Measurements from ENCODE around the gene KCNH3. TPM values are rescaled to one million over a fixed set of nuclear protein-coding genes. Genes with fewer than 3 reads are reported as not detected.
A peak's percentile ranks its signal among the peaks of the same experiment; 100 is the strongest.

Gene KCNH3
- total and polyA plus RNA-seq, 2 of the 4 experiments (the other 2 are of a cell fraction): 0.10 TPM; not detected in 1

GRCh38 chr12:49489720-49490119 lies 49.1 kb upstream of the KCNH3 start:
- H4K20me1 ChIP-seq (ENCODE audit: insufficient read depth, low read length): 0 out of 2 replicates have a peak, but pooled peaks cover 3% of the 10 kb centered on the region
- H3K4me3 ChIP-seq (ENCODE audit: insufficient read depth, low read depth, low read length): no peak overlapping the region
- POLR2A ChIA-PET (ENCODE audit: unreplicated experiment): interaction anchor here (0.5 kb wide), 1 partner anchor 46 kb away, joined by 3 read pairs; no protein-coding TSS in a partner anchor
- H2AFZ ChIP-seq (replicated peaks; ENCODE audit: low read length, poor library complexity): no peak overlapping the region
- DNase-seq (peak; percentile 92), ATAC-seq (ENCODE audit: low read depth) (peak; percentile 76)
- intact Hi-C loops (cut with micrococcal nuclease) (loop anchor here (10.0 kb wide), 1 partner anchor 95 kb away; no protein-coding TSS in a partner anchor), in situ Hi-C loops (cut with MboI; ENCODE audit: low sequenced_read_pairs) (no loop called here), dilution Hi-C loops (cut with HindIII; ENCODE audit: low sequenced_read_pairs, unreplicated experiment) (no loop called here)
- peaks cover 5% of the 10 kb centered on the region; the same call in 1 of the 2 replicates for H3K9me1 ChIP-seq (ENCODE audit: insufficient read depth, low read length)
- CTCF ChIA-PET: interaction anchor here (0.9 to 1.2 kb wide), 2 partner anchors 19 to 131 kb away, joined by 3 to 4 read pairs; no protein-coding TSS in a partner anchor
- peaks cover 9 to 48% of the 10 kb centered on the region in 2 experiments; a peak in 3 of 4 replicates for H3K79me1 ChIP-seq (ENCODE audit: low read depth in 1 of 2, low read length in 2 of 2)
- no peak overlapping the region for H3K4ac ChIP-seq (ENCODE audit: low read depth, low read length)
- no peaks in the 10 kb centered on the region for H3K9me3 ChIP-seq (ENCODE audit: control insufficient read depth, insufficient read depth, low read length)
- H2BK15ac ChIP-seq (ENCODE audit: low read depth, low read length): no peak overlapping the region
- BruUV-seq (replicated peaks): no TSS peak
- no peaks in the 10 kb centered on the region for H3K27me3 ChIP-seq (ENCODE audit: control insufficient read depth, insufficient read depth, low read length)
- WGBS, 2 experiments (ENCODE audit: extremely low coverage in 2 of 2, insufficient read length in 1 of 2): no CpG with 5 or more reads among the region's 4 CpGs
- no peak overlapping the region for H3K9ac ChIP-seq (ENCODE audit: low read depth, low read length)
- peaks cover 7% of the 10 kb centered on the region for H3K36me3 ChIP-seq (ENCODE audit: control insufficient read depth, insufficient read depth, low read length)
- peaks cover 2% of the 10 kb centered on the region; the same call in 1 of the 2 replicates for H3K4me1 ChIP-seq (ENCODE audit: control insufficient read depth, insufficient read depth, low read length)
- no peak overlapping the region for H3K14ac ChIP-seq (replicated peaks; ENCODE audit: low read depth, low read length)
- H2BK20ac ChIP-seq (ENCODE audit: low read depth, low read length): no peak overlapping the region
- H3K27ac ChIP-seq (ENCODE audit: insufficient read depth, low read length): no peak overlapping the region
- no peak overlapping the region for H3K56ac ChIP-seq (ENCODE audit: extremely low read depth, insufficient read depth, low read length)
- H4K8ac ChIP-seq (ENCODE audit: low read depth in 2 of 2, low read length in 2 of 2): no peak overlapping the region
- H3K4me2 ChIP-seq (ENCODE audit: low read depth, low read length): peak overlapping the region; percentile 52; the same call in 1 of the 2 replicates
- no peak overlapping the region for H4K5ac ChIP-seq (ENCODE audit: low read depth, low read length)
- no peak overlapping the region for H3K18ac ChIP-seq (ENCODE audit: low read depth, low read length)
- no peak overlapping the region for H2AK9ac ChIP-seq (replicated peaks; ENCODE audit: low read depth, low read length, poor library complexity)
- H2AK5ac ChIP-seq (ENCODE audit: low read depth, low read length): no peak overlapping the region
- no peak overlapping the region for H4K91ac ChIP-seq (ENCODE audit: insufficient read depth, low read depth, low read length)
- H2BK120ac ChIP-seq (ENCODE audit: low read depth, low read length): no peak overlapping the region
- peak; percentile 59; the same call in 1 of the 2 replicates for TF ChIP-seq FOS (IDR thresholded peaks at IDR 0.05; ENCODE audit: low read depth, low read length)
- no peak for TF ChIP-seq MXI1 (IDR thresholded peaks at IDR 0.05; ENCODE audit: borderline replicate concordance, low read depth, low read length)
- TF ChIP-seq CTCF (conservative IDR thresholded peaks at IDR 0.05; ENCODE audit: low read depth, low read length): peak; percentile 48
- peak; percentile 32 for TF ChIP-seq RAD21 (IDR thresholded peaks at IDR 0.05; ENCODE audit: low read length)
- TF ChIP-seq CEBPB (IDR thresholded peaks at IDR 0.05; ENCODE audit: low read depth, low read length): no peak
- 0 out of 2 replicates have a peak, but pooled peaks have one; percentile 13 for TF ChIP-seq USF2 (IDR thresholded peaks at IDR 0.05; ENCODE audit: low read depth, low read length)
- TF ChIP-seq SMC3 (IDR thresholded peaks at IDR 0.05; ENCODE audit: low read depth, low read length): peak; percentile 31; the same call in 1 of the 2 replicates
- H2BK5ac ChIP-seq (ENCODE audit: low read depth, low read length, poor library complexity, severe bottlenecking): peak overlapping the region; percentile 61
- no peak overlapping the region for H3K23ac ChIP-seq (ENCODE audit: low read depth, low read length)
